GM12878 (cell line): ENCODE measurements around the gene GHDC. TPM values are rescaled to one million over a fixed set of nuclear protein-coding genes. Genes with fewer than 3 reads are reported as not detected.

Source experiments
- ATAC-seq: fragments of 200-7000 bp; cut with Tn5 transposase; 3 replicates; pipeline ENCODE4 v1.9.1; 2020; ENCODE audit warnings: mild to moderate bottlenecking, moderate library complexity
- BruUV-seq: library from RNA; stranded (reverse); fragments of 400-500 nt; replicated peaks from 2 replicates; lab custom pipeline; 2021; lab: Mats Ljungman, UMichigan
- CTCF ChIA-PET: fragments of 300-600 bp; sonication (Branson Sonifier 250); formaldehyde crosslinking; extraction: SDS; loops from one replicate; lab custom pipeline; 2021; ENCODE audit warnings: inconsistent platforms; lab: Yijun Ruan, JAX
- POLR2A ChIA-PET: fragments of 350-600 bp; formaldehyde crosslinking; extraction: SDS; loops from one replicate; lab custom pipeline; 2021; ENCODE audit warnings: inconsistent platforms; lab: Charles Lee
- RAD21 ChIA-PET: fragments of 300-600 bp; sonication (Branson Sonifier 250); formaldehyde crosslinking; loops from one replicate; lab custom pipeline; 2023; ENCODE audit warnings: antibody characterized with exemption; ENCODE audit not compliant: unreplicated experiment; lab: Charles Lee
- SMC1A ChIA-PET: fragments of 300-600 bp; sonication (Branson Sonifier 250); formaldehyde crosslinking; loops from one replicate; lab custom pipeline; 2023; ENCODE audit not compliant: unreplicated experiment, uncharacterized antibody; lab: Charles Lee
- DNase-seq: peaks from one replicate; pipeline ENCODE4 v3.0.0-alpha.2; 2011; ENCODE audit warnings: low read depth, low spot score
- FAIRE-seq: peaks from 3 replicates; lab custom pipeline; 2011; peaks lifted over from hg19 to GRCh38; lab: Jason Lieb, UNC
- H2AFZ ChIP-seq: 2 replicates; pipeline ENCODE4 v1.6.0; 2011; ENCODE audit warnings: low read depth, low read length, control low read depth; ENCODE audit not compliant: control insufficient read depth
- H3K27ac ChIP-seq: 2 replicates; pipeline ENCODE4 v1.5.1; 2011; ENCODE audit warnings: control low read depth; ENCODE audit not compliant: control insufficient read depth, insufficient read depth
- H3K27me3 ChIP-seq, 2 experiments: replicated peaks in 1 of 2; 2 replicates each; pipeline versions ENCODE4 v1.6.0 to v1.6.1; 2011; ENCODE audit warnings: low read length in 1 of 2; ENCODE audit not compliant: control insufficient read depth in 2 of 2, insufficient read depth in 2 of 2
- H3K36me3 ChIP-seq, 2 experiments: 2 replicates each; pipeline ENCODE4 v1.5.1; 2011; ENCODE audit warnings: low read length in 1 of 2; ENCODE audit not compliant: control insufficient read depth in 2 of 2, insufficient read depth in 2 of 2
- H3K4me1 ChIP-seq: 2 replicates; pipeline ENCODE4 v1.6.1; 2011; ENCODE audit warnings: mild to moderate bottlenecking, low read length, moderate library complexity, mixed read lengths; ENCODE audit not compliant: control insufficient read depth, insufficient read depth
- H3K4me2 ChIP-seq: 2 replicates; pipeline ENCODE4 v1.6.0; 2011; ENCODE audit warnings: control low read depth; ENCODE audit not compliant: control insufficient read depth, insufficient read depth
- H3K4me3 ChIP-seq: fragments of 200-600 bp; sonication (generic); 2 replicates; pipeline ENCODE4 v1.5.1; 2016
- H3K79me2 ChIP-seq: 2 replicates; pipeline ENCODE4 v1.6.0; 2011; ENCODE audit warnings: low read length; ENCODE audit not compliant: control insufficient read depth, insufficient read depth
- H3K9ac ChIP-seq: 2 replicates; pipeline ENCODE4 v1.8.0; 2011; ENCODE audit warnings: low read length, control low read depth, mixed read lengths; ENCODE audit not compliant: control insufficient read depth, insufficient read depth
- H3K9me3 ChIP-seq: replicated peaks from 3 replicates; pipeline ENCODE4 v1.5.1; 2011; ENCODE audit warnings: mild to moderate bottlenecking, low read length; ENCODE audit not compliant: control insufficient read depth, insufficient read depth
- H4K20me1 ChIP-seq: 2 replicates; pipeline ENCODE4 v1.6.0; 2011; ENCODE audit not compliant: control insufficient read depth, insufficient read depth
- E4F1 ChIP-seq: fragments of 450-650 bp; IDR thresholded peaks from 2 replicates; pipeline ENCODE4 v1.6.1; 2018; ENCODE audit warnings: borderline replicate concordance, mild to moderate bottlenecking; ENCODE audit not compliant: partially characterized antibody
- EED ChIP-seq: sonication (generic); IDR thresholded peaks from 2 replicates; pipeline ENCODE4 v1.6.1; 2016; ENCODE audit warnings: antibody characterized with exemption, low read depth
- GABPA ChIP-seq: IDR thresholded peaks from 2 replicates; pipeline ENCODE4 v1.6.1; 2014; ENCODE audit warnings: antibody characterized with exemption, low read depth, mild to moderate bottlenecking, inconsistent platforms
- MEF2A ChIP-seq: IDR thresholded peaks from 2 replicates; pipeline ENCODE4 v1.6.1; 2011; ENCODE audit warnings: low read depth, mild to moderate bottlenecking, low read length, moderate library complexity; ENCODE audit not compliant: insufficient read depth
- NBN ChIP-seq: fragments of 450-650 bp; IDR thresholded peaks from 2 replicates; pipeline ENCODE4 v1.6.1; 2016
- PAX5 ChIP-seq: IDR thresholded peaks from 2 replicates; pipeline ENCODE4 v1.6.1; 2011; ENCODE audit warnings: low read depth, low read length, borderline replicate concordance
- SPI1 ChIP-seq: IDR thresholded peaks from 2 replicates; pipeline ENCODE4 v1.6.1; 2011; ENCODE audit warnings: low read depth, mild to moderate bottlenecking, low read length, moderate library complexity, borderline replicate concordance; ENCODE audit not compliant: insufficient read depth
- TBL1XR1 ChIP-seq: IDR thresholded peaks from 2 replicates; pipeline ENCODE4 v1.6.1; 2012; ENCODE audit warnings: low read depth, low read length, improper control_type of control experiment
- TCF3 ChIP-seq: IDR thresholded peaks from 2 replicates; pipeline ENCODE4 v1.6.1; 2012; ENCODE audit warnings: low read depth, mild to moderate bottlenecking, low read length, borderline replicate concordance; ENCODE audit not compliant: insufficient read depth
- ZBTB11 ChIP-seq: fragments of 450-650 bp; formaldehyde crosslinking; IDR thresholded peaks from 2 replicates; pipeline ENCODE4 v1.5.0; 2022; ENCODE audit warnings: mild to moderate bottlenecking, missing genetic modification characterization
- ZNF24 ChIP-seq: fragments of 450-650 bp; IDR thresholded peaks from 2 replicates; pipeline ENCODE4 v1.6.1; 2017; ENCODE audit warnings: antibody characterized with exemption, mild to moderate bottlenecking
- ZNF592 ChIP-seq: fragments of 450-650 bp; IDR thresholded peaks from 2 replicates; pipeline ENCODE4 v1.6.1; 2017; ENCODE audit warnings: mild to moderate bottlenecking, moderate library complexity
- WGBS: methylation state at CpG from one replicate; pipeline ENCODE4 v1.1.6; 2016; ENCODE audit warnings: low lambda C conversion rate; ENCODE audit not compliant: insufficient replicate concordance, insufficient coverage; ENCODE audit errors: missing lambda C conversion rate; 5-methylcytosine and 5-hydroxymethylcytosine counted together
- in situ Hi-C: fragments of 300-500 bp; cut with MboI; formaldehyde crosslinking; loops from 9 replicates; pipeline ENCODE4 v1.14.3; 2018; ENCODE audit warnings: mixed read lengths
- intact Hi-C: fragments of 100-400 bp; cut with micrococcal nuclease; formaldehyde crosslinking; loops from one replicate; pipeline ENCODE4 v1.14.2; 2022; ENCODE audit not compliant: unreplicated experiment
- polyA plus RNA-seq, 11 experiments: library from polyadenylated mRNA; depleted of rRNA in 4 of 11; unstranded in 6 of 11; stranded (reverse) in 5 of 11; fragments of >200 nt; fragmentation: Nextera tagmentation in 4 of 11; fragmentation: Illumina TruSeq in 1 of 11; extraction: Ambion mirVana in 4 of 11; extraction: Trizol in 1 of 11; gene quantifications; 1 replicate in 1 of 11; 2 replicates in 10 of 11; pipeline versions ENCODE4 v1.2.1 to v1.2.3, GENCODE V29; 2011 to 2016; ENCODE audit warnings: inconsistent platforms in 2 of 11, missing spikeins in 2 of 11, low read depth in 1 of 11
- total RNA-seq, 4 experiments: library from RNA; depleted of rRNA in 3 of 4; stranded (reverse); fragments of >200 nt in 3 of 4; fragmentation: Illumina TruSeq in 1 of 4; extraction: Trizol in 1 of 4; gene quantifications; 2 replicates each; pipeline versions ENCODE4 v1.2.1 to v1.2.3, GENCODE V29; 2013 to 2021
- TF ChIP-seq, protein P1 (sequence below): IDR thresholded peaks from 2 replicates; pipeline ENCODE4 v1.6.1; 2012; ENCODE audit warnings: low read depth, low read length, improper control_type of control experiment

GHDC gene
- total and polyA plus RNA-seq, 10 of the 15 experiments (the other 5 are each of a cell fraction or from before 2014, with no cell fraction given) = 0.72 to 20.6 (median 12.9) TPM

- no peaks in the 10 kb centered on the region for H3K36me3 ChIP-seq
- BruUV-seq = no TSS peak
- SMC1A ChIA-PET = interaction anchor here (0.6 to 2.2 kb wide), 3 partner anchors 8 to 221 kb away, joined by 3 to 13 read pairs (median 5); partner anchors contain the start of gene GHDC
- intact Hi-C loops = loop anchor here (10.0 kb wide), 1 partner anchor 219 kb away; no protein-coding TSS in a partner anchor
- H3K4me1 ChIP-seq = peaks cover 19% of the 10 kb centered on the region
- no peak overlapping the region for H3K4me3 ChIP-seq
- no peaks in the 10 kb centered on the region for H3K9me3 ChIP-seq
- FAIRE-seq (no peak), DNase-seq (no peak), ATAC-seq (no peak)
- H3K27ac ChIP-seq = no peak overlapping the region
- in situ Hi-C loops = no loop called here
- no peak overlapping the region for H3K4me2 ChIP-seq
- no peaks in the 10 kb centered on the region for H3K27me3 ChIP-seq
- H2AFZ ChIP-seq = no peak overlapping the region
- POLR2A ChIA-PET = no interaction called here
- CTCF ChIA-PET = interaction anchor here (0.8 to 3.7 kb wide), 10 partner anchors 9 to 223 kb away, joined by 3 to 17 read pairs (median 4); partner anchors contain the start of gene GHDC
- no peaks in the 10 kb centered on the region for H4K20me1 ChIP-seq
- RAD21 ChIA-PET = interaction anchor here (0.5 to 2.5 kb wide), 2 partner anchors 9 to 38 kb away, joined by 3 to 9 read pairs; partner anchors contain the start of gene GHDC
- WGBS = 92% methylated on average over 7 of the region's 7 CpGs
- H3K79me2 ChIP-seq = no peaks in the 10 kb centered on the region
- H3K9ac ChIP-seq = no peak overlapping the region
- TF ChIP-seq ZBTB11 (CRISPR knock-in tag) = no peak
- no peak for TF ChIP-seq TCF3
- no peak for TF ChIP-seq NBN
- TF ChIP-seq, protein P1, sequence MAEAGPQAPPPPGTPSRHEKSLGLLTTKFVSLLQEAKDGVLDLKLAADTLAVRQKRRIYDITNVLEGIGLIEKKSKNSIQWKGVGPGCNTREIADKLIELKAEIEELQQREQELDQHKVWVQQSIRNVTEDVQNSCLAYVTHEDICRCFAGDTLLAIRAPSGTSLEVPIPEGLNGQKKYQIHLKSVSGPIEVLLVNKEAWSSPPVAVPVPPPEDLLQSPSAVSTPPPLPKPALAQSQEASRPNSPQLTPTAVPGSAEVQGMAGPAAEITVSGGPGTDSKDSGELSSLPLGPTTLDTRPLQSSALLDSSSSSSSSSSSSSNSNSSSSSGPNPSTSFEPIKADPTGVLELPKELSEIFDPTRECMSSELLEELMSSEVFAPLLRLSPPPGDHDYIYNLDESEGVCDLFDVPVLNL = no peak
- TF ChIP-seq ZNF592 = no peak
- TF ChIP-seq MEF2A = no peak
- TF ChIP-seq GABPA = no peak
- TF ChIP-seq SPI1 = no peak
- TF ChIP-seq EED = no peak
- no peak for TF ChIP-seq ZNF24
- no peak for TF ChIP-seq E4F1
- no peak for TF ChIP-seq PAX5
- TF ChIP-seq TBL1XR1 = no peak
Observed at GRCh38 chr17:42185621-42185930, 8.7 kb downstream of the GHDC start.
